Measurements from ENCODE around the gene ANKUB1. TPM values are rescaled to one million over a fixed set of nuclear protein-coding genes. Genes with fewer than 3 reads are reported as not detected.

The ANKUB1 gene
- total RNA-seq, 1 donor from 2014 or later = not detected

GRCh38 chr3:149796026-149796425 lies 3.7 kb upstream of the ANKUB1 start:
- no peak for DNase-seq (ENCODE audit: low read depth, low spot score)
- Mint-ChIP-seq H3K36me3 (ENCODE audit: low read depth) (no peaks in the 10 kb centered on the region), H3K27ac (ENCODE audit: unreplicated experiment) (no peak overlapping the region), H3K4me3 (no peak overlapping the region), H3K9me3 (peaks cover 3% of the 10 kb centered on the region), H3K27me3 (ENCODE audit: low read depth) (peaks cover 2% of the 10 kb centered on the region), H3K4me1 (peaks cover 6% of the 10 kb centered on the region)
- TF ChIP-seq CTCF (conservative IDR thresholded peaks at IDR 0.05) = no peak

- Mint-ChIP-seq H3K27me3 (ENCODE audit: low read depth) (peaks cover 2% of the 10 kb centered on the region), H3K36me3 (ENCODE audit: low read depth) (no peaks in the 10 kb centered on the region), H3K9me3 (peaks cover 4% of the 10 kb centered on the region), H3K4me1 (peaks cover 6% of the 10 kb centered on the region), H3K4me3 (no peak overlapping the region), H3K27ac (ENCODE audit: unreplicated experiment) (no peak overlapping the region)
- no peak for DNase-seq (ENCODE audit: low read depth, low spot score)
- no peak for TF ChIP-seq CTCF (conservative IDR thresholded peaks at IDR 0.05)
Measured at GRCh38 chr3:149790698-149791097, 1.7 kb downstream of the ANKUB1 start.

DNA sequence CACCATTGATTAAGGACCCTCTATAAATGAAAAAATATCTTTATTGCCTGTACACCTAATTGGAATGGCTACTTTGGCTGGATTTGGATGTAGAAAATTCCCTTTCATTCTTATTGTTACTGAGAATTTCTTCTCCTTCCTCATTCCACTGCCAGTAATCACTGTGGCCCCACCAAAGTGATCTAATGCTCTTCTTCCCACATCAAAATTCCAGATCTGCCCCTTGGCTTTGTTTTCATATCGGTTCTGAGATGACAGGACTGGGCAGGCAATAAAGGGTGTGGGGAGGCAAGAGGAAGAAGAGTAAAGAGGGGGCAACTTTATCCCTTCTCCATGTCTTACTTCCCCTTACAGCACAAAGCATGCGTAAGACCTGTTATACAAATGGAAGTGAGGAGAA lies 2.1 kb downstream of the ANKUB1 start:
- no peak for DNase-seq (ENCODE audit: low read depth, low spot score)
- H3K27me3 Mint-ChIP-seq (ENCODE audit: low read depth) = peaks cover 2% of the 10 kb centered on the region
- no peak for TF ChIP-seq CTCF (conservative IDR thresholded peaks at IDR 0.05)
- peaks cover 6% of the 10 kb centered on the region for H3K4me1 Mint-ChIP-seq
- peaks cover 4% of the 10 kb centered on the region for H3K9me3 Mint-ChIP-seq
- H3K4me3 Mint-ChIP-seq = no peak overlapping the region
- H3K36me3 Mint-ChIP-seq (ENCODE audit: low read depth) = no peaks in the 10 kb centered on the region
- H3K27ac Mint-ChIP-seq (ENCODE audit: unreplicated experiment) = no peak overlapping the region

- H3K27me3 Mint-ChIP-seq (ENCODE audit: low read depth) = no peaks in the 10 kb centered on the region
- no peaks in the 10 kb centered on the region for H3K4me1 Mint-ChIP-seq
- TF ChIP-seq CTCF (conservative IDR thresholded peaks at IDR 0.05) = no peak
Measured at GRCh38 chr3:149784064-149784704, 8.2 kb downstream of the ANKUB1 start.

GRCh38 chr3:149783576-149783975 lies 8.8 kb downstream of the ANKUB1 start:
- Mint-ChIP-seq H3K9me3 (peaks cover 4% of the 10 kb centered on the region), H3K4me3 (no peak overlapping the region), H3K27me3 (ENCODE audit: low read depth) (no peaks in the 10 kb centered on the region), H3K4me1 (no peaks in the 10 kb centered on the region), H3K36me3 (ENCODE audit: low read depth) (no peaks in the 10 kb centered on the region), H3K27ac (ENCODE audit: unreplicated experiment) (no peak overlapping the region)
- TF ChIP-seq CTCF (conservative IDR thresholded peaks at IDR 0.05) = no peak
- DNase-seq (ENCODE audit: low read depth, low spot score) = no peak

More at GRCh38 chr3:149784064-149784704, 8.2 kb downstream of the ANKUB1 start:
- Mint-ChIP-seq H3K4me3 (no peak overlapping the region), H3K9me3 (peaks cover 4% of the 10 kb centered on the region), H3K36me3 (ENCODE audit: low read depth) (no peaks in the 10 kb centered on the region), H3K27ac (ENCODE audit: unreplicated experiment) (no peak overlapping the region)
- no peak for DNase-seq (ENCODE audit: low read depth, low spot score)
